ENCODE measurements around the gene BCL7A.

Gene BCL7A

GRCh38 chr12:122064780-122065588 is 43.3 kb downstream of the BCL7A start:
- Mint-ChIP-seq H3K4me1 (peaks cover 28% of the 10 kb centered on the region), H3K4me3 (no peak overlapping the region), H3K27me3 (no peaks in the 10 kb centered on the region), H3K27ac (peak overlapping the region in 1 of 2 donors; percentile 12), H3K9me3 (no peaks in the 10 kb centered on the region)
- DNase-seq (no peak), ATAC-seq (no peak)

GRCh38 chr12:122067548-122067947 is 45.9 kb downstream of the BCL7A start:
- Mint-ChIP-seq H3K27me3 (no peaks in the 10 kb centered on the region), H3K4me1 (peaks cover 30% of the 10 kb centered on the region), H3K4me3 (peak overlapping the region; percentile 75 to 80), H3K27ac (no peak overlapping the region), H3K9me3 (no peaks in the 10 kb centered on the region)
- ATAC-seq (peak; percentile 26), DNase-seq (no peak)

DNA sequence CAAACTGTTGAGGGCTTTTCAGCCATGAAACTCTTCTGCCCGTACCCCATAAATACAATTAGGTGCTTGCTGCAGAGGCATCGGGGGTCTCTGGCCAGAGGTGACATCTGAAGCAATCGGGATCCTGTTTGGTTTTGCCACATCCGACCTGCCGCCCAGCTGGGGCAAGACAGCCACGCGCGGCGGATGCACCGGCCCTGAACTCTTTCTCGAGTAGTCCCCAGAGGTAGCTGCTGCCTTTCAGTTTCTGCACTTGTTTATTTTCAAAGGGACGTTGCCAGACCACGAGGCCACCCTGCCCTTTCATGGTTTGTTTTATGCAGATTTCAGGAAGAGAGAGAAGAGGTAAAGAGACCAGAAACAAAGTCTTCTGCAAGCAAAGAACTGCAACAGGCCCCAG is 46.3 kb downstream of the BCL7A start:
- DNase-seq = peak; percentile 53 to 55
- no peaks in the 10 kb centered on the region for H3K27me3 Mint-ChIP-seq
- H3K4me1 Mint-ChIP-seq = peaks cover 30% of the 10 kb centered on the region
- no peak overlapping the region for H3K27ac Mint-ChIP-seq
- H3K4me3 Mint-ChIP-seq = peak overlapping the region; percentile 75 to 80
- no peaks in the 10 kb centered on the region for H3K9me3 Mint-ChIP-seq
- peak; percentile 85 for ATAC-seq

DNA sequence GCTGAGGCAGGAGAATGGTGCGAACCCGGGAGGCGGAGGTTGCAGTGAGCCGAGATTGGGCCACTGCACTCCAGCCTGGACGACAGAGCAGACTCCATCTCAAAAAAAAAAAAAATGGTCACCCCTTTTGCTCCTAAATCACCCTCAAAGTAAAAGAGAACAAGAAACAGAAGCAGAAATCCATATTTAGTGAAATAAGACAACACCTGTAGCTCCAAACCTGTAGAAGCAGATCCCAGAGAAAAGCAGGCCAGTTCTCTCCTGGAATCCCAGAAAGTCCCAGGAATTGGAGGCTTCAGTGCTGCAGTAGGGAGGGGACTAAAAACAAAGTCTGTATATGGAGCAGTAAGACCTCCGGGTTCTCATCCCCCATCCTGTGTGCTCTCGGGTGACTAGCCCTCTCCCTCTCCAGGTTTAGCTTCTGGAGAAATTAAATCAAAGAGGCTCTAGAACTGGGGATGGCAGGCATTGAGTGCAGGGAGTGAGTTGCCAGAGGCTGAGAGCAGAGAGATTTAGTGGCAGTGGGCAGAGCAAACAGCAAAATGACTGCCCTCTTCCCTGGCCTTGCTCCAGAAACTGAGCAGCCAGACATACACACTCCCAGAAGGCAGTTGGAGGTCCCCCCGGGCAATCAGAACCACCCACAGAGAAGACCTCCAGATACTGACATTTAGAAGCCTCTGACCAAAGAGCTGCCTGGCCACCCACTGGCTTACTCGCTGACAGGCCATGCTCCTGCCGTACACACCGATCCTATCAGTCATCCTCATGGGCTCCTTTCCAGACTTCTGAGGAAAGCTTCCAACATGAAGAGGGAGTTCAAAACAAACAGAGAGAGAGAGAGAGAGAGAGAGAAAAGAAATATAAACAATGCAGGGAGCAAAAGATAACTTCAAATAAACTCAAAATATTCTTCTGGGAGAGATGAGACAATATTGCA is 50.6 kb downstream of the BCL7A start:
- no peak overlapping the region for H3K27ac Mint-ChIP-seq
- DNase-seq = no peak
- H3K4me3 Mint-ChIP-seq = no peak overlapping the region
- ATAC-seq = no peak
- no peaks in the 10 kb centered on the region for H3K9me3 Mint-ChIP-seq
- peaks cover 37% of the 10 kb centered on the region for H3K4me1 Mint-ChIP-seq
- H3K27me3 Mint-ChIP-seq = no peaks in the 10 kb centered on the region

- DNase-seq (no peak), ATAC-seq (no peak)
- Mint-ChIP-seq H3K27ac (no peak overlapping the region), H3K27me3 (no peaks in the 10 kb centered on the region), H3K4me3 (no peak overlapping the region), H3K9me3 (no peaks in the 10 kb centered on the region), H3K4me1 (peaks cover 34% of the 10 kb centered on the region)
These were observed 52.1 kb downstream of the BCL7A start for GRCh38 chr12:122073815-122074214.

- peaks cover 34% of the 10 kb centered on the region for H3K4me1 Mint-ChIP-seq
- H3K9me3 Mint-ChIP-seq = no peaks in the 10 kb centered on the region
- H3K27ac Mint-ChIP-seq = no peak overlapping the region
- H3K27me3 Mint-ChIP-seq = no peaks in the 10 kb centered on the region
- H3K4me3 Mint-ChIP-seq = peak overlapping the region; percentile 15 to 45
- ATAC-seq (no peak), DNase-seq (no peak)
These were observed 55.2 kb downstream of the BCL7A start for GRCh38 chr12:122076743-122077495.

DNA sequence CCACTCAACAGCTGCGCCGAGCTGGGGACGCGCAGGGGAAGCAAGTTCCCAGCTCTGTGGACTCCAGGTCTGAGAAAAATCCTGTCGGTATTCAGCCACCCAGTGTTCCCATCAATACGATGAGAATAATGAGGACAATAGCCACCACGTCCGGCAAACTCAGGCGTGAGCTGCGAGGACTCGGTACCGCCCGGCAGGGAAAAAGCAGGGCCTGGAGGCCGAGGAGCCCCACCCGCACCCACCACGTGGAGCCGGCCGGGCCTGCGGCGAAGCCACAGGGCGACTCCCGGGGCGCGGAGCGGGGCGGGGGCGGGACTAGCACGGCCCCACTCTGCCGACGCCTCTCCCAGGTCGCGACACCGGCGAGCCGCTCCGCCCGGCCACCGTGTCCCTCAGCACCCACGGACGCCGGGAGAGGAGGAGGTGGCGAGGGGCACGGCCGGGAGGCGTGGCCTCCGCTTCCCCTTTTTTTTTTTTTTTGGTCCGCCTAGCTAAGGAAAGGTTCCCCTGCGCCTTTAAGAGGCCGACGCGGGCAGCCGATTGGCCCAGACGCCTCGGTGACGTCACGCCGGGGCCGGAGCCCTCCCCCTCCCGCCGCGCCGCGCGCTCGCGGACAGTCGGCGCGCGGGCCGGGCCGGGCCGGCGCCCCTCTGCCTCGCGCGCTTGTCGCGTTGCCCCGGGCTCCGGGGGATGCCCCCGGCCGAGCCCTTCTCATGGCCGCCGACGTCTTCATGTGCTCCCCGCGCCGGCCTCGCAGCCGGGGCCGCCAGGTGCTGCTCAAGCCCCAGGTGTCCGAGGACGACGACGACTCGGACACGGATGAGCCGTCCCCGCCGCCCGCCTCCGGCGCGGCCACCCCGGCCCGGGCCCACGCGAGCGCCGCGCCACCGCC is 56.7 kb downstream of the BCL7A start, which contains the start of gene MLXIP:
Gene MLXIP, plus strand, starts transcription at position 616 of the 892 bp plus-strand sequence. Its CDS starts 98 bp downstream, at position 714.
- no peaks in the 10 kb centered on the region for H3K9me3 Mint-ChIP-seq
- peak; percentile 83 for ATAC-seq
- H3K27me3 Mint-ChIP-seq = no peaks in the 10 kb centered on the region
- peaks cover 30% of the 10 kb centered on the region for H3K4me1 Mint-ChIP-seq
- H3K4me3 Mint-ChIP-seq = peak within 1 kb of the TSS; percentile 89 to 90
- peak; percentile 88 to 90 for DNase-seq
- peak within 1 kb of the TSS; percentile 84 to 95 for H3K27ac Mint-ChIP-seq

GRCh38 chr12:122079033-122079531 is 57.4 kb downstream of the BCL7A start:
- DNase-seq = peak in 1 of 2 donors; percentile 43
- H3K27ac Mint-ChIP-seq = peak overlapping the region; percentile 83 to 95
- ATAC-seq = peak; percentile 22
- H3K4me3 Mint-ChIP-seq = peak overlapping the region; percentile 89 to 90
- H3K27me3 Mint-ChIP-seq = no peaks in the 10 kb centered on the region
- H3K4me1 Mint-ChIP-seq = peaks cover 26% of the 10 kb centered on the region
- H3K9me3 Mint-ChIP-seq = no peaks in the 10 kb centered on the region

- DNase-seq (no peak), ATAC-seq (no peak)
- Mint-ChIP-seq H3K27me3 (no peaks in the 10 kb centered on the region), H3K4me3 (peak overlapping the region; percentile 89 to 90), H3K4me1 (peaks cover 24% of the 10 kb centered on the region), H3K27ac (peak overlapping the region in 1 of 2 donors; percentile 95), H3K9me3 (no peaks in the 10 kb centered on the region)
These were observed 57.9 kb downstream of the BCL7A start for GRCh38 chr12:122079532-122080081.

DNA sequence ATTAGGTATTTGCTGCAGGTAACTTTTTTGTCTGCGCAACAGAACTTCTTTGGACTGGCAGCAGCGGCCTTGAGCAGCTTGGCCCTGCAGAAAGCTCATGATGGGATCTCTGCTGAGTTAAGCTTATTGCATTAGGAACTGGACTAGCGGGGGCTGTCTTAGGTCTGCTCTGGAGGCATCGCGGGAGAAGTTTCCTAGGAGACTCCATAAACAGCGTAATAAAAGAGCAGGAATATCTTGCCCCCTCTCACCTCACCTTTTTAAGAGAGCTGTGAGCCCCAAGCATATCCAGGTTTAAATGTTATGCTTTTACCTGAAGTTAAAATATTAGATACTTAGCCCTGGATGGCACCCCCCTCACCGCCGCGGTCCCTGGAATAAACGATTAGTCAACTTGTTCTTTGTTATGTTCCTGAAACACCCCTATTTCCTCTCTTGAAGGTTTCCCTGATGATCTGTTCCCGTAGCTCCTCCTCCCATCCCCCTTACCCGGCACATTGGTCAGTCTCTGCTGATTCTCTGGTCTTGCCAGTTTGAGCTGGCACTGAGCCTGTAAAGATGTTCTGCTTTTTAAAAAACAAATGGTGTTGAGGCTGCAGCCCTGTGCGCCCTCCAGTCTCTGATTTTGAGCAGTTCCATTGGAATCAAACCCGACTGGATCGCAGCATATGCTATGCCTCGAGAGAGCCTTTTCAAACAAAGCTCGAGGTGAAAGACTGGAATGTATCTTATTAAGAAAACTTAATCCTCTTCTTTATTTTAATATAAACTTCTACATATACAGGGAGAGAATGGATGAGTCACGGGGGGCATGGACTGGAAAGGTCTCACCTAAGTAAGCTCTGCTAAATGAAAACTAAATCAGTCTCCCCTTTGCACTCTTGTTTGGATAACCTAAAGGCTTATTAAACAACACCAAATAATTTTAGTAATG is 58.7 kb downstream of the BCL7A start:
- ATAC-seq (no peak), DNase-seq (no peak)
- H3K27ac Mint-ChIP-seq = peak overlapping the region; percentile 53 to 86
- H3K27me3 Mint-ChIP-seq = no peaks in the 10 kb centered on the region
- peaks cover 24% of the 10 kb centered on the region for H3K4me1 Mint-ChIP-seq
- H3K4me3 Mint-ChIP-seq = peak overlapping the region; percentile 89 to 90
- no peaks in the 10 kb centered on the region for H3K9me3 Mint-ChIP-seq

DNA sequence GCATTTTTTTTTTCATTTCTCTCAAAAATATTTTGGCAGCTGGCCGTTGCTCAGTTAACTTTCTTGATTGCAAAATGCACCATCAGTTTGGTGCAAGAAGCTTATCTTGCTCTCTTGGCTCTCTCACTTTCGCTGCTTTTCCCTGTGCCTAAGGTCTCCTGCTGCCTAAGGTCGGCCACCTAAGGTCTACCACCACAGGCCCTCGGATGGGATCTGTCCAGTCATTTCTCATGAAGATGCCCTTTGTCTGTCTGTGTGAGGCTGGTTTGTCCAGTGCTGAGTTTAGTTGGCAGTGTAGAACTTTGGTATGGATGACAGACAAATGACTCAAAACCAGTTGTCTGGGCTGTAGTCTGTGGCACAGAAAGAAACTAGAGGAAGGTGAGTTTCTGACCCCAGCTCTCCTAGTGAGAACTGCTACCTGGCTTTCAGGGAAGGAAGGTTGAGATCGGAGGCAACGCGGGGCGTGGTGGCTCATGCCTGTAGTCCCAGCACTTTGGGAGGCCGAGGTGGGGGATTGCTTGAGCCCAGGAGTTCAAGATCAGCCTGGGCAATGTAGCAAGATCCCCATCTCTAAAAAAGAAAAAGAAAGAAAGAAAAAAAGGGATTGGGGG is 59.5 kb downstream of the BCL7A start:
- no peaks in the 10 kb centered on the region for H3K27me3 Mint-ChIP-seq
- no peaks in the 10 kb centered on the region for H3K9me3 Mint-ChIP-seq
- DNase-seq (peak in 1 of 2 donors; percentile 56), ATAC-seq (peak; percentile 60)
- H3K27ac Mint-ChIP-seq = peak overlapping the region; percentile 1 to 87
- H3K4me1 Mint-ChIP-seq = peaks cover 20% of the 10 kb centered on the region
- peak overlapping the region; percentile 89 to 90 for H3K4me3 Mint-ChIP-seq

GRCh38 chr12:122081697-122082221 is 60.1 kb downstream of the BCL7A start:
- Mint-ChIP-seq H3K4me1 (peaks cover 15% of the 10 kb centered on the region), H3K9me3 (no peaks in the 10 kb centered on the region), H3K4me3 (peak overlapping the region; percentile 89 to 90), H3K27ac (peak overlapping the region; percentile 61 to 87), H3K27me3 (no peaks in the 10 kb centered on the region)
- peak; percentile 40 for ATAC-seq
- no peak for DNase-seq

Measured in stimulated activated naive CD8-positive, alpha-beta T cell treated with anti-CD3 and anti-CD28 coated beads, Interleukin-15, amount 100 ng/mL, for 72 hours (primary cell).